K562 (cell line): ENCODE results near the gene CCR7. TPM values are rescaled to one million over a fixed set of nuclear protein-coding genes. Genes with fewer than 3 reads are reported as not detected.

ENCODE experiments used
- ATAC-seq: fragments of 200-7000 bp; cut with Tn5 transposase; 3 replicates; pipeline ENCODE4 v1.9.1; 2020; ENCODE audit warnings: moderate library complexity
- BruUV-seq: library from RNA; stranded (reverse); fragments of 400-500 nt; replicated peaks from 2 replicates; lab custom pipeline; 2021; lab: Mats Ljungman, UMichigan
- CTCF ChIA-PET: fragments of 300-600 bp; formaldehyde crosslinking; extraction: SDS; loops from one replicate; lab custom pipeline; 2021; ENCODE audit warnings: low intra/inter-chr PET ratio; lab: Yijun Ruan, JAX
- POLR2A ChIA-PET: fragments of 300-600, 350-650 bp; sonication (Branson Sonifier 250); formaldehyde crosslinking; extraction: SDS; loops from one replicate; lab custom pipeline; 2021; ENCODE audit warnings: antibody characterized with exemption, inconsistent platforms; lab: Yijun Ruan, JAX
- DNase-seq, 4 experiments: peaks; one replicate each; pipeline versions ENCODE4 v3.0.0 to v3.0.0-alpha.2; 2011 to 2018; ENCODE audit warnings: low spot score in 3 of 4, mixed read lengths in 3 of 4; ENCODE audit errors: extremely low read depth in 1 of 4
- FAIRE-seq: peaks from 2 replicates; lab custom pipeline; 2011; peaks lifted over from hg19 to GRCh38; lab: Jason Lieb, UNC
- H2AFZ ChIP-seq: 2 replicates; pipeline ENCODE4 v1.6.0; 2011; ENCODE audit warnings: low read depth, low read length, control low read depth, inconsistent platforms
- H3K27ac ChIP-seq: fragments of 200-600 bp; 3 replicates; pipeline ENCODE4 v1.8.0; 2011; ENCODE audit warnings: low read depth, mild to moderate bottlenecking, control low read depth, inconsistent platforms, low read length, moderate library complexity, mixed read lengths; ENCODE audit errors: extremely low read depth
- H3K27me3 ChIP-seq, 2 experiments: fragments of 300-600 bp in 1 of 2; 2 replicates in 1 of 2; 3 replicates in 1 of 2; pipeline versions ENCODE4 v1.6.0 to v1.8.0; 2011; ENCODE audit warnings: inconsistent platforms in 2 of 2, low read length in 2 of 2, mild to moderate bottlenecking in 1 of 2, mixed read lengths in 1 of 2, moderate library complexity in 1 of 2; ENCODE audit not compliant: control insufficient read depth in 2 of 2, insufficient read depth in 2 of 2
- H3K36me3 ChIP-seq: fragments of 300-600 bp; 3 replicates; pipeline ENCODE4 v1.8.0; 2011; ENCODE audit warnings: mild to moderate bottlenecking, low read length, inconsistent platforms; ENCODE audit not compliant: control insufficient read depth, insufficient read depth
- H3K4me1 ChIP-seq, 2 experiments: fragments of 200-600 bp in 1 of 2; replicated peaks in 1 of 2; 2 replicates in 1 of 2; 3 replicates in 1 of 2; pipeline versions ENCODE4 v1.5.1 to v1.8.0; 2011; ENCODE audit warnings: inconsistent platforms in 2 of 2, low read length in 2 of 2, mild to moderate bottlenecking in 1 of 2, mixed read lengths in 1 of 2, moderate library complexity in 1 of 2; ENCODE audit not compliant: control insufficient read depth in 2 of 2, insufficient read depth in 2 of 2
- H3K4me2 ChIP-seq: 2 replicates; pipeline ENCODE4 v1.6.1; 2011; ENCODE audit warnings: low read length, control low read depth, inconsistent platforms, mixed read lengths; ENCODE audit not compliant: insufficient read depth
- H3K4me3 ChIP-seq: fragments of 200-600 bp; sonication (generic), shearing (Covaris generic); 2 replicates; pipeline ENCODE4 v1.5.1; 2016; ENCODE audit warnings: control low read depth, inconsistent platforms
- H3K79me2 ChIP-seq: fragments of 200-600 bp; 3 replicates; pipeline ENCODE4 v1.8.0; 2011; ENCODE audit warnings: low read length, inconsistent platforms; ENCODE audit not compliant: control insufficient read depth, insufficient read depth
- H3K9ac ChIP-seq, 2 experiments: 2 replicates each; pipeline versions ENCODE4 v1.6.0 to v1.6.1; 2011; ENCODE audit warnings: low read depth in 2 of 2, low read length in 2 of 2, control low read depth in 1 of 2, inconsistent platforms in 1 of 2, mild to moderate bottlenecking in 1 of 2, mixed read lengths in 1 of 2; ENCODE audit not compliant: insufficient read depth in 1 of 2
- H3K9me1 ChIP-seq: one replicate; pipeline ENCODE4 v1.6.0; 2011; ENCODE audit warnings: inconsistent platforms, mild to moderate bottlenecking, low read length, moderate library complexity; ENCODE audit not compliant: control insufficient read depth, insufficient read depth
- H3K9me3 ChIP-seq: replicated peaks from 2 replicates; pipeline ENCODE4 v1.5.1; 2011; ENCODE audit warnings: low read depth, low read length, inconsistent platforms; ENCODE audit not compliant: control insufficient read depth, insufficient read depth
- H4K20me1 ChIP-seq: replicated peaks from 2 replicates; pipeline ENCODE4 v1.6.1; 2011; ENCODE audit warnings: low read length, inconsistent platforms, mixed read lengths; ENCODE audit not compliant: control insufficient read depth, insufficient read depth
- BCOR ChIP-seq: fragments of 450-650 bp; IDR thresholded peaks from 2 replicates; pipeline ENCODE4 v1.6.1; 2016
- CBFB ChIP-seq: sonication (generic); formaldehyde crosslinking; IDR thresholded peaks from 2 replicates; pipeline ENCODE4 v1.4.0; 2020; ENCODE audit warnings: mild to moderate bottlenecking, missing genetic modification reagents
- CBX5 ChIP-seq: IDR thresholded peaks from 2 replicates; pipeline ENCODE4 v1.6.1; 2014; ENCODE audit warnings: low read depth, borderline replicate concordance
- CEBPB ChIP-seq: fragments of 450-650 bp; IDR thresholded peaks from 2 replicates; pipeline ENCODE4 v1.6.1; 2016; ENCODE audit warnings: missing genetic modification characterization, missing compliant biosample characterization
- HDGF ChIP-seq: fragments of 450-650 bp; IDR thresholded peaks from 2 replicates; pipeline ENCODE4 v1.6.1; 2016
- HNRNPK ChIP-seq: fragments of 200-400 bp; formaldehyde crosslinking; IDR thresholded peaks from one replicate; pipeline ENCODE4 v1.6.1; 2018; ENCODE audit warnings: mild to moderate bottlenecking, low read depth, low read length; ENCODE audit not compliant: poor library complexity, severe bottlenecking
- MEIS2 ChIP-seq: fragments of 450-650 bp; IDR thresholded peaks from 2 replicates; pipeline ENCODE4 v1.6.1; 2014; ENCODE audit warnings: mild to moderate bottlenecking; ENCODE audit not compliant: partially characterized antibody
- SMAD2 ChIP-seq: fragments of 150-350 bp; IDR thresholded peaks from 2 replicates; pipeline ENCODE4 v1.6.1; 2014; ENCODE audit warnings: low read depth, mild to moderate bottlenecking, low read length
- ZNF239 ChIP-seq: fragments of 250-450 bp; sonication (Bioruptor Pico); IDR thresholded peaks from 2 replicates; pipeline ENCODE4 v1.4.0; 2020; ENCODE audit warnings: mild to moderate bottlenecking
- ZNF347 ChIP-seq: fragments of 450-650 bp; formaldehyde crosslinking; IDR thresholded peaks from 2 replicates; pipeline ENCODE4 v1.4.0; 2020; ENCODE audit warnings: low read depth, mild to moderate bottlenecking, moderate library complexity
- WGBS: fragments of 100-300 bp; shearing (Covaris generic); methylation state at CpG from one replicate; pipeline ENCODE4 v1.1.6; 2016; ENCODE audit warnings: low coverage, mixed read lengths; ENCODE audit not compliant: insufficient coverage; ENCODE audit errors: missing lambda C conversion rate; 5-methylcytosine and 5-hydroxymethylcytosine counted together
- in situ Hi-C: fragments of 300-500 bp; cut with MboI; formaldehyde crosslinking; loops from 4 replicates; pipeline ENCODE4 v1.15.0; 2018; ENCODE audit warnings: inconsistent platforms, mixed read lengths
- intact Hi-C: fragments of 100-400 bp; cut with micrococcal nuclease; formaldehyde crosslinking; loops from 2 replicates; pipeline ENCODE4 v1.14.2; 2022
- polyA plus RNA-seq, 8 experiments: library from polyadenylated mRNA; depleted of rRNA in 4 of 8; stranded (reverse) in 5 of 8; unstranded in 3 of 8; fragments of >200 nt; fragmentation: Nextera tagmentation in 2 of 8; fragmentation: Illumina TruSeq in 1 of 8; extraction: Ambion mirVana in 2 of 8; extraction: Trizol in 1 of 8; gene quantifications; 2 replicates each; pipeline versions ENCODE4 v1.2.1 to v1.2.3, GENCODE V29; 2011 to 2014; ENCODE audit warnings: inconsistent platforms in 1 of 8, missing spikeins in 1 of 8
- total RNA-seq, 7 experiments: library from RNA; depleted of rRNA in 6 of 7; stranded (reverse); fragments of >200 nt in 6 of 7; fragmentation: Illumina TruSeq in 2 of 7; extraction: Trizol in 2 of 7; gene quantifications; 2 replicates each; pipeline versions ENCODE4 v1.2.1 to v1.2.3, GENCODE V29; 2011 to 2021; ENCODE audit warnings: low replicate concordance in 1 of 7
- TF ChIP-seq, protein P1 (sequence below): sonication (generic); formaldehyde crosslinking; IDR thresholded peaks from 2 replicates; pipeline ENCODE4 v1.8.1; 2023; ENCODE audit warnings: missing genetic modification reagents, mild to moderate bottlenecking, borderline replicate concordance

The CCR7 gene
- total and polyA plus RNA-seq, 9 of the 15 experiments (the other 6 are each of a cell fraction or from before 2014, with no cell fraction given) = 0.14 to 1.4 (median 0.56) TPM

- BruUV-seq = no TSS peak
- POLR2A ChIA-PET = interaction anchor here (0.5 to 1.6 kb wide), 6 partner anchors 9 to 121 kb away, joined by 3 to 6 read pairs (median 4); partner anchors contain the start of gene TOP2A
- Histone ChIP-seq H3K79me2 (no peaks in the 10 kb centered on the region), H3K9me3 (no peaks in the 10 kb centered on the region; the same call in 1 of the 2 replicates), H4K20me1 (no peaks in the 10 kb centered on the region), H3K27ac (no peak overlapping the region), H3K4me1 (peaks cover 37 to 48% of the 10 kb centered on the region in 2 experiments), H3K27me3 (no peaks in the 10 kb centered on the region), H3K4me2 (no peak overlapping the region), H3K4me3 (no peak overlapping the region), H3K36me3 (no peaks in the 10 kb centered on the region), H3K9ac (peak overlapping the region in 1 of 2 experiments; percentile 15; a peak in 1 of 4 replicates)
- intact Hi-C loops = loop anchor here (10.0 kb wide), 1 partner anchor 233 kb away; the partner anchor contains the start of gene RARA
- no peak for FAIRE-seq
- in situ Hi-C loops = loop anchor here (5.0 kb wide), 1 partner anchor 176 kb away; the partner anchor contains the start of gene GJD3
- 73% methylated on average over 12 of the region's 15 CpGs for WGBS
- CTCF ChIA-PET = no interaction called here
- ATAC-seq = no peak
- no peak for DNase-seq
- TF ChIP-seq CEBPB (tag) = no peak
- no peak for TF ChIP-seq HNRNPK
- TF ChIP-seq, protein P1, sequence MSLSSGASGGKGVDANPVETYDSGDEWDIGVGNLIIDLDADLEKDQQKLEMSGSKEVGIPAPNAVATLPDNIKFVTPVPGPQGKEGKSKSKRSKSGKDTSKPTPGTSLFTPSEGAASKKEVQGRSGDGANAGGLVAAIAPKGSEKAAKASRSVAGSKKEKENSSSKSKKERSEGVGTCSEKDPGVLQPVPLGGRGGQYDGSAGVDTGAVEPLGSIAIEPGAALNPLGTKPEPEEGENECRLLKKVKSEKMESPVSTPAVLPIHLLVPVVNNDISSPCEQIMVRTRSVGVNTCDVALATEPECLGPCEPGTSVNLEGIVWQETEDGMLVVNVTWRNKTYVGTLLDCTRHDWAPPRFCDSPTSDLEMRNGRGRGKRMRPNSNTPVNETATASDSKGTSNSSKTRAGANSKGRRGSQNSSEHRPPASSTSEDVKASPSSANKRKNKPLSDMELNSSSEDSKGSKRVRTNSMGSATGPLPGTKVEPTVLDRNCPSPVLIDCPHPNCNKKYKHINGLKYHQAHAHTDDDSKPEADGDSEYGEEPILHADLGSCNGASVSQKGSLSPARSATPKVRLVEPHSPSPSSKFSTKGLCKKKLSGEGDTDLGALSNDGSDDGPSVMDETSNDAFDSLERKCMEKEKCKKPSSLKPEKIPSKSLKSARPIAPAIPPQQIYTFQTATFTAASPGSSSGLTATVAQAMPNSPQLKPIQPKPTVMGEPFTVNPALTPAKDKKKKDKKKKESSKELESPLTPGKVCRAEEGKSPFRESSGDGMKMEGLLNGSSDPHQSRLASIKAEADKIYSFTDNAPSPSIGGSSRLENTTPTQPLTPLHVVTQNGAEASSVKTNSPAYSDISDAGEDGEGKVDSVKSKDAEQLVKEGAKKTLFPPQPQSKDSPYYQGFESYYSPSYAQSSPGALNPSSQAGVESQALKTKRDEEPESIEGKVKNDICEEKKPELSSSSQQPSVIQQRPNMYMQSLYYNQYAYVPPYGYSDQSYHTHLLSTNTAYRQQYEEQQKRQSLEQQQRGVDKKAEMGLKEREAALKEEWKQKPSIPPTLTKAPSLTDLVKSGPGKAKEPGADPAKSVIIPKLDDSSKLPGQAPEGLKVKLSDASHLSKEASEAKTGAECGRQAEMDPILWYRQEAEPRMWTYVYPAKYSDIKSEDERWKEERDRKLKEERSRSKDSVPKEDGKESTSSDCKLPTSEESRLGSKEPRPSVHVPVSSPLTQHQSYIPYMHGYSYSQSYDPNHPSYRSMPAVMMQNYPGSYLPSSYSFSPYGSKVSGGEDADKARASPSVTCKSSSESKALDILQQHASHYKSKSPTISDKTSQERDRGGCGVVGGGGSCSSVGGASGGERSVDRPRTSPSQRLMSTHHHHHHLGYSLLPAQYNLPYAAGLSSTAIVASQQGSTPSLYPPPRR = no peak
- no peak for TF ChIP-seq CBFB
- TF ChIP-seq BCOR = no peak
- TF ChIP-seq CBX5 = no peak
- no peak for TF ChIP-seq MEIS2
- no peak for TF ChIP-seq ZNF239
- TF ChIP-seq ZNF347 (CRISPR knock-in tag) = no peak
- TF ChIP-seq HDGF = no peak
- TF ChIP-seq SMAD2 = no peak
- TF ChIP-seq, all 486 proteins: peak for 0
- Histone ChIP-seq H2AFZ (no peak overlapping the region), H3K9me1 (peaks cover 6% of the 10 kb centered on the region)
Measured at GRCh38 chr17:40538019-40538935, 27.0 kb downstream of the CCR7 start.
